ENCODE results near the gene RNMT.

GRCh38 chr18:13680612-13681011 lies 45.9 kb upstream of the RNMT start:
- TF ChIP-seq, protein P1, sequence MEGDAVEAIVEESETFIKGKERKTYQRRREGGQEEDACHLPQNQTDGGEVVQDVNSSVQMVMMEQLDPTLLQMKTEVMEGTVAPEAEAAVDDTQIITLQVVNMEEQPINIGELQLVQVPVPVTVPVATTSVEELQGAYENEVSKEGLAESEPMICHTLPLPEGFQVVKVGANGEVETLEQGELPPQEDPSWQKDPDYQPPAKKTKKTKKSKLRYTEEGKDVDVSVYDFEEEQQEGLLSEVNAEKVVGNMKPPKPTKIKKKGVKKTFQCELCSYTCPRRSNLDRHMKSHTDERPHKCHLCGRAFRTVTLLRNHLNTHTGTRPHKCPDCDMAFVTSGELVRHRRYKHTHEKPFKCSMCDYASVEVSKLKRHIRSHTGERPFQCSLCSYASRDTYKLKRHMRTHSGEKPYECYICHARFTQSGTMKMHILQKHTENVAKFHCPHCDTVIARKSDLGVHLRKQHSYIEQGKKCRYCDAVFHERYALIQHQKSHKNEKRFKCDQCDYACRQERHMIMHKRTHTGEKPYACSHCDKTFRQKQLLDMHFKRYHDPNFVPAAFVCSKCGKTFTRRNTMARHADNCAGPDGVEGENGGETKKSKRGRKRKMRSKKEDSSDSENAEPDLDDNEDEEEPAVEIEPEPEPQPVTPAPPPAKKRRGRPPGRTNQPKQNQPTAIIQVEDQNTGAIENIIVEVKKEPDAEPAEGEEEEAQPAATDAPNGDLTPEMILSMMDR (IDR thresholded peaks at IDR 0.05) = peak in 2 of 5 experiments; percentile 18 to 29
- TF ChIP-seq EP300 (IDR thresholded peaks at IDR 0.05) = no peak
